ENCODE data around the gene RASL12. TPM values are rescaled to one million over a fixed set of nuclear protein-coding genes. Genes with fewer than 3 reads are reported as not detected.

Gene RASL12
- total RNA-seq, 1 experiment from 2014 or later: 0.67 TPM

GRCh38 chr15:65057549-65057940 is 10.2 kb downstream of the RASL12 start:
- DNase-seq (ENCODE audit: low read depth, low spot score) (no peak), ATAC-seq (no peak; the same call in 1 of the 2 replicates)
- in situ Hi-C loops (cut with HindIII; ENCODE audit: low pct_unique_long_range_greater_than_20kb, low sequenced_read_pairs) (no loop called here), intact Hi-C loops (cut with micrococcal nuclease; ENCODE audit: unreplicated experiment) (no loop called here)
- POLR2A ChIA-PET: no interaction called here
- Histone ChIP-seq H3K27me3 (ENCODE audit: control insufficient read depth, insufficient read depth, low read length) (no peaks in the 10 kb centered on the region), H3K36me3 (ENCODE audit: control insufficient read depth, insufficient read depth, low read length) (no peaks in the 10 kb centered on the region), H3K27ac (ENCODE audit: low read length) (no peak overlapping the region), H3K4me3 (ENCODE audit: low read depth in 2 of 2, low read length in 2 of 2) (no peak overlapping the region), H3K9me3 (ENCODE audit: control insufficient read depth, insufficient read depth, low read depth, low read length) (no peaks in the 10 kb centered on the region), H3K4me1 (ENCODE audit: control insufficient read depth, insufficient read depth, low read length) (0 out of 2 replicates have a peak, but pooled peaks cover 5% of the 10 kb centered on the region)
- TF ChIP-seq REST (IDR thresholded peaks at IDR 0.05; ENCODE audit: insufficient read depth in 1 of 2, low read depth in 2 of 2, low read length in 1 of 2) (no peak), CTCF (IDR thresholded peaks at IDR 0.05) (no peak), TCF7L2 (IDR thresholded peaks at IDR 0.05; ENCODE audit: low read depth, low read length) (no peak), SIN3A (IDR thresholded peaks at IDR 0.05; ENCODE audit: borderline replicate concordance, insufficient read depth, low read depth, low read length) (no peak)
- CTCF ChIA-PET: no interaction called here
- no TSS peak for BruUV-seq (replicated peaks)

GRCh38 chr15:65056868-65057548 is 10.8 kb downstream of the RASL12 start:
- 0 out of 2 replicates have a peak, but pooled peaks cover 5% of the 10 kb centered on the region for H3K4me1 ChIP-seq (ENCODE audit: control insufficient read depth, insufficient read depth, low read length)
- no peaks in the 10 kb centered on the region for H3K27me3 ChIP-seq (ENCODE audit: control insufficient read depth, insufficient read depth, low read length)
- BruUV-seq (replicated peaks): no TSS peak
- intact Hi-C loops (cut with micrococcal nuclease; ENCODE audit: unreplicated experiment) (no loop called here), in situ Hi-C loops (cut with HindIII; ENCODE audit: low pct_unique_long_range_greater_than_20kb, low sequenced_read_pairs) (no loop called here)
- ATAC-seq (peak; percentile 68), DNase-seq (ENCODE audit: low read depth, low spot score) (no peak)
- H3K4me3 ChIP-seq (ENCODE audit: low read depth in 2 of 2, low read length in 2 of 2): no peak overlapping the region
- TF ChIP-seq SIN3A (IDR thresholded peaks at IDR 0.05; ENCODE audit: borderline replicate concordance, insufficient read depth, low read depth, low read length): no peak
- TF ChIP-seq REST (IDR thresholded peaks at IDR 0.05; ENCODE audit: insufficient read depth in 1 of 2, low read depth in 2 of 2, low read length in 1 of 2): no peak
- TF ChIP-seq CTCF (IDR thresholded peaks at IDR 0.05): no peak
- no peak for TF ChIP-seq TCF7L2 (IDR thresholded peaks at IDR 0.05; ENCODE audit: low read depth, low read length)
- no peak for TF ChIP-seq POLR2AphosphoS5 (IDR thresholded peaks at IDR 0.05; ENCODE audit: low read depth, low read length)
- CTCF ChIA-PET: no interaction called here
- POLR2A ChIA-PET: no interaction called here
- no peaks in the 10 kb centered on the region for H3K36me3 ChIP-seq (ENCODE audit: control insufficient read depth, insufficient read depth, low read length)
- no peak overlapping the region for H3K27ac ChIP-seq (ENCODE audit: low read length)
- no peaks in the 10 kb centered on the region for H3K9me3 ChIP-seq (ENCODE audit: control insufficient read depth, insufficient read depth, low read depth, low read length)

All from Panc1 (cell line).